Suprapubic skin (tissue), 4 donors: Measurements from ENCODE around the gene LRRN3. TPM values are rescaled to one million over a fixed set of nuclear protein-coding genes. Genes with fewer than 3 reads are reported as not detected.

ENCODE experiments used
- DNase-seq, 2 donors: peaks; one replicate each; pipeline ENCODE4 v3.0.0-alpha.2; 2019; ENCODE audit warnings: low spot score in 2 of 2
- H3K27ac ChIP-seq: fragments of 200-600 bp; sonication (generic); one replicate; pipeline ENCODE4 v1.5.1; 2019
- H3K27me3 ChIP-seq: fragments of 200-600 bp; sonication (generic); one replicate; pipeline ENCODE4 v1.5.1; 2019
- H3K36me3 ChIP-seq: fragments of 200-600 bp; sonication (generic); one replicate; pipeline ENCODE4 v1.5.1; 2019
- H3K4me1 ChIP-seq: fragments of 200-600 bp; sonication (generic); one replicate; pipeline ENCODE4 v1.5.1; 2019
- H3K4me3 ChIP-seq: fragments of 200-600 bp; sonication (generic); one replicate; pipeline ENCODE4 v1.5.1; 2019; ENCODE audit warnings: mild to moderate bottlenecking
- H3K9me3 ChIP-seq: fragments of 200-600 bp; sonication (generic); one replicate; pipeline ENCODE4 v1.5.1; 2019
- CTCF ChIP-seq, 2 donors: fragments of 200-600 bp in 1 of 2; fragments of 450-650 bp in 1 of 2; sonication (generic) in 1 of 2; IDR thresholded peaks; one replicate each; pipeline ENCODE4 v1.5.1; 2016 to 2019; ENCODE audit warnings: antibody characterized with exemption in 2 of 2, mild to moderate bottlenecking in 1 of 2, moderate library complexity in 1 of 2
- EP300 ChIP-seq: sonication (generic); formaldehyde crosslinking; IDR thresholded peaks from one replicate; pipeline ENCODE4 v1.6.1; 2017; ENCODE audit warnings: antibody characterized with exemption
- POLR2A ChIP-seq, 2 donors: fragments of 450-650 bp; IDR thresholded peaks; one replicate each; pipeline ENCODE4 v1.6.1; 2017; ENCODE audit warnings: antibody characterized with exemption in 2 of 2, mild to moderate bottlenecking in 2 of 2, moderate library complexity in 2 of 2
- POLR2AphosphoS5 ChIP-seq, 3 donors: sonication (generic); formaldehyde crosslinking; IDR thresholded peaks; one replicate each; pipeline ENCODE4 v1.6.1; 2017; ENCODE audit warnings: antibody characterized with exemption in 3 of 3
- WGBS: methylation state at CpG from one replicate; pipeline ENCODE4 v1.1.5; 2018; 5-methylcytosine and 5-hydroxymethylcytosine counted together
- total RNA-seq, 4 donors: library from RNA; depleted of rRNA; stranded (reverse); fragments of >200 nt; gene quantifications; one replicate each; pipeline ENCODE4 v1.1.0, GENCODE V29; 2016

Gene LRRN3
- total RNA-seq, 4 donors from 2014 or later: 0.30 to 1.8 (median 0.51) TPM; not detected in 1

- Histone ChIP-seq H3K9me3 (no peaks in the 10 kb centered on the region), H3K4me1 (no peaks in the 10 kb centered on the region), H3K27ac (no peak overlapping the region), H3K27me3 (no peaks in the 10 kb centered on the region), H3K36me3 (no peaks in the 10 kb centered on the region), H3K4me3 (no peak overlapping the region)
- TF ChIP-seq CTCF (IDR thresholded peaks at IDR 0.05) (no peak), POLR2AphosphoS5 (IDR thresholded peaks at IDR 0.05) (no peak), EP300 (no peak), POLR2A (IDR thresholded peaks at IDR 0.05) (no peak)
- DNase-seq: no peak
- 84% methylated on average over 3 of the region's 3 CpGs for WGBS
These were observed 83.6 kb downstream of the LRRN3 start for GRCh38 chr7:111174510-111174909.
